Measurements from ENCODE around the gene CACNA1A. TPM values are rescaled to one million over a fixed set of nuclear protein-coding genes. Genes with fewer than 3 reads are reported as not detected.

The CACNA1A gene
- total RNA-seq, 2 experiments from 2014 or later, result 0.33 to 0.35 TPM

GRCh38 chr19:13240312-13241022 lies 265.8 kb downstream of the CACNA1A start:
- peaks cover 19% of the 10 kb centered on the region for H3K4me1 Mint-ChIP-seq (ENCODE audit: low read depth)
- H3K9me3 Mint-ChIP-seq, result peaks cover 5% of the 10 kb centered on the region
- no peak for DNase-seq
- CTCF ChIA-PET, result no interaction called here
- H3K4me3 Mint-ChIP-seq, result peak overlapping the region; percentile 4
- H3K27me3 Mint-ChIP-seq (ENCODE audit: low read depth), result no peaks in the 10 kb centered on the region
- H3K27ac Mint-ChIP-seq, result peak overlapping the region; percentile 42
- no peaks in the 10 kb centered on the region for H3K36me3 Mint-ChIP-seq (ENCODE audit: low read depth)
- intact Hi-C loops (cut with micrococcal nuclease), result no loop called here

DNA sequence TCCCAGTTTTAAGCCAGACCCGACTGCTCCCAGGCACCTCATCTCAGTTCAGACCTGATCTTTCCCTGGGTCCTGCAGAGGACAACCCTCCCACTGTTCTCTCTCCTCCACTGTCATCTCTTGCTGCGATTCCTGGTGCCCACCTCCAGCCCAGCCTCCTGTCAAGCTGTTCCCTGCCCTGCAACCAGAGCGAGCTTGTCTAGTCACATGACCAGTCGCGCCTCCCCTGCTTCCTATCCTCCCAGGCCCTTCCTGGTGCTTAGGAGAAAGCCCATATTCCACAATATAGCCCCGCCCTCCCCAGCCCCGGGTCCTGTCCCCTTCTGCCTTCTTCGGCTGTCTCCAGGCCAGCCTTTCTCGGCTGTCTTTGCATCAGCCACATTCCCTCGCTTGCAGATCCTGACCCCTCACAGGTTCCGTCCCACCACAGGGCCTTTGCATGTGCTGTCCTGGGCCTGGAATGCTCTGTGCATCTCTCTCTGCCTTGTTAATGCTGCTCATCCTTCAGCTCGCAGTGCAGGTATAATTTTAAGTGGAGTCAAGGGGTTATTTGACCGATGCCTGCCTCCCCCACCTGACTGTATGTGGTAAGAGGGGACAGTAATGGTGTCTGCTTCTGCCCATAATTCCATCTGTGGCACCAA lies 267.3 kb downstream of the CACNA1A start:
- intact Hi-C loops (cut with micrococcal nuclease), result no loop called here
- peaks cover 7% of the 10 kb centered on the region for H3K9me3 Mint-ChIP-seq
- H3K27me3 Mint-ChIP-seq (ENCODE audit: low read depth), result no peaks in the 10 kb centered on the region
- no peak overlapping the region for H3K27ac Mint-ChIP-seq
- no peak for DNase-seq
- H3K4me3 Mint-ChIP-seq, result no peak overlapping the region
- no peaks in the 10 kb centered on the region for H3K36me3 Mint-ChIP-seq (ENCODE audit: low read depth)
- CTCF ChIA-PET, result no interaction called here
- peaks cover 32% of the 10 kb centered on the region for H3K4me1 Mint-ChIP-seq (ENCODE audit: low read depth)

- Mint-ChIP-seq H3K9me3 (peaks cover 7% of the 10 kb centered on the region), H3K27me3 (ENCODE audit: low read depth) (no peaks in the 10 kb centered on the region), H3K27ac (peak overlapping the region; percentile 50), H3K36me3 (ENCODE audit: low read depth) (no peaks in the 10 kb centered on the region), H3K4me3 (peak overlapping the region; percentile 4), H3K4me1 (ENCODE audit: low read depth) (peaks cover 13% of the 10 kb centered on the region)
- intact Hi-C loops (cut with micrococcal nuclease), result loop anchor here (1.0 to 2.0 kb wide), 2 partner anchors 22 to 40 kb away; no protein-coding TSS in a partner anchor
- CTCF ChIA-PET, result no interaction called here
- DNase-seq, result peak; percentile 82
These were observed 271.8 kb downstream of the CACNA1A start for GRCh38 chr19:13234518-13234917.

DNA sequence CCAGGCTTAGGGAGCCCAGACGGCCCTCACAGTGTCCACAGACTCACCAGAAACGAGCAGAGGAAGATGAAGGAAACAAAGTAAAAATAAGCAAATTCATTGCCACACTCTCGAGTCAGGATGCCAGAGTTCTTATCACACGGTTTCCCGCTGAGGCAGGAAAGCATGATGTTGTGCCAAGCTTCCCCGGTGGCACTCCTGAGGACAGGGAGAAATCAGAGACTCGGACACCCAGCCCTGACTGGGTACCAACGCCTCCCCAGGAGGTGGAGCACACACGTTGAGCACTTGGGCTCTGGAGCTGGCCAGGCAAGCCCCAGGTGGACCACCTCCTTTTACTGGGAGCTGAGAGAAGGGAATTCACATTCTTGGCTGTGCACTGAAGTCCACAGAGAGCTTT lies 274.6 kb downstream of the CACNA1A start:
- CTCF ChIA-PET, result interaction anchor here (0.9 to 2.5 kb wide), 2 partner anchors 16 to 37 kb away, joined by 5 to 10 read pairs; no protein-coding TSS in a partner anchor
- Mint-ChIP-seq H3K9me3 (peaks cover 7% of the 10 kb centered on the region), H3K4me3 (no peak overlapping the region), H3K27ac (no peak overlapping the region), H3K36me3 (ENCODE audit: low read depth) (no peaks in the 10 kb centered on the region), H3K4me1 (ENCODE audit: low read depth) (peaks cover 13% of the 10 kb centered on the region), H3K27me3 (ENCODE audit: low read depth) (no peaks in the 10 kb centered on the region)
- no peak for DNase-seq
- intact Hi-C loops (cut with micrococcal nuclease), result no loop called here

GRCh38 chr19:13229246-13229645 lies 277.0 kb downstream of the CACNA1A start:
- CTCF ChIA-PET, result no interaction called here
- H3K4me3 Mint-ChIP-seq, result no peak overlapping the region
- H3K9me3 Mint-ChIP-seq, result no peaks in the 10 kb centered on the region
- no peak for DNase-seq
- intact Hi-C loops (cut with micrococcal nuclease), result no loop called here
- H3K27me3 Mint-ChIP-seq (ENCODE audit: low read depth), result no peaks in the 10 kb centered on the region
- peaks cover under 1% of the 10 kb centered on the region for H3K4me1 Mint-ChIP-seq (ENCODE audit: low read depth)
- H3K36me3 Mint-ChIP-seq (ENCODE audit: low read depth), result no peaks in the 10 kb centered on the region
- no peak overlapping the region for H3K27ac Mint-ChIP-seq

GRCh38 chr19:13228561-13228960 lies 277.7 kb downstream of the CACNA1A start:
- H3K4me3 Mint-ChIP-seq, result no peak overlapping the region

DNA sequence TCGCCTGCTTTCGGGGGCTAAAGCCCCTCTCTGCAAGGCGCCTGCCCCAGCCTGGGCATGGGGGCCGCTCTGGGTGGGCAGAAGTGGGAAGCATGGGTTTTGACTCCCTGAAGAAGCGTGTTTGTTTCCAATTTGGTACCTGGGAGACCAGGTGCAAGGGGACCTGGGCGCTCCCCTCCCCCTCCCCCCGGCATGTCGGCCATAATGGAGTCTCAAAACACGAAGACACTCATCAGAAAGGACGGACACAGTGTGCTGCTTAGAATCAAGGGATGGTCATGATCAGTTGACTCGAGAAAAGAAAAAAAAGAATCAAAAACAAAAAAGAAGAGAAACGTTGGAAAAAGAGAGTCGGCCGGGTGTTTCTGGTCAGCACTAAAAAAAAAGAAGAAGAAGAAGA lies 279.3 kb downstream of the CACNA1A start:
- Mint-ChIP-seq H3K4me1 (ENCODE audit: low read depth) (no peaks in the 10 kb centered on the region), H3K27ac (no peak overlapping the region), H3K9me3 (no peaks in the 10 kb centered on the region), H3K27me3 (ENCODE audit: low read depth) (no peaks in the 10 kb centered on the region), H3K36me3 (ENCODE audit: low read depth) (no peaks in the 10 kb centered on the region), H3K4me3 (no peak overlapping the region)
- intact Hi-C loops (cut with micrococcal nuclease), result no loop called here
- CTCF ChIA-PET, result no interaction called here
- no peak for DNase-seq

More at GRCh38 chr19:13228561-13228960, 277.7 kb downstream of the CACNA1A start:
- H3K27me3 Mint-ChIP-seq (ENCODE audit: low read depth), result no peaks in the 10 kb centered on the region
- intact Hi-C loops (cut with micrococcal nuclease), result no loop called here
- CTCF ChIA-PET, result no interaction called here
- H3K36me3 Mint-ChIP-seq (ENCODE audit: low read depth), result no peaks in the 10 kb centered on the region
- H3K9me3 Mint-ChIP-seq, result no peaks in the 10 kb centered on the region
- H3K4me1 Mint-ChIP-seq (ENCODE audit: low read depth), result no peaks in the 10 kb centered on the region
- no peak overlapping the region for H3K27ac Mint-ChIP-seq
- DNase-seq, result no peak

- H3K36me3 Mint-ChIP-seq (ENCODE audit: low read depth), result no peaks in the 10 kb centered on the region
- H3K27me3 Mint-ChIP-seq (ENCODE audit: low read depth), result no peaks in the 10 kb centered on the region
- peaks cover 2% of the 10 kb centered on the region for H3K4me1 Mint-ChIP-seq (ENCODE audit: low read depth)
- intact Hi-C loops (cut with micrococcal nuclease), result no loop called here
- no peaks in the 10 kb centered on the region for H3K9me3 Mint-ChIP-seq
- CTCF ChIA-PET, result interaction anchor here (0.6 kb wide), 1 partner anchor 27 kb away, joined by 3 read pairs; no protein-coding TSS in a partner anchor
- H3K27ac Mint-ChIP-seq, result no peak overlapping the region
- DNase-seq, result no peak
- no peak overlapping the region for H3K4me3 Mint-ChIP-seq
These were observed 280.1 kb downstream of the CACNA1A start for GRCh38 chr19:13225973-13226865.

- no peak for DNase-seq
- Mint-ChIP-seq H3K4me1 (ENCODE audit: low read depth) (peaks cover 6% of the 10 kb centered on the region), H3K9me3 (no peaks in the 10 kb centered on the region), H3K27me3 (ENCODE audit: low read depth) (no peaks in the 10 kb centered on the region), H3K27ac (no peak overlapping the region), H3K4me3 (no peak overlapping the region), H3K36me3 (ENCODE audit: low read depth) (no peaks in the 10 kb centered on the region)
- CTCF ChIA-PET, result no interaction called here
- intact Hi-C loops (cut with micrococcal nuclease), result no loop called here
These were observed 281.2 kb downstream of the CACNA1A start for GRCh38 chr19:13225085-13225484.

DNA sequence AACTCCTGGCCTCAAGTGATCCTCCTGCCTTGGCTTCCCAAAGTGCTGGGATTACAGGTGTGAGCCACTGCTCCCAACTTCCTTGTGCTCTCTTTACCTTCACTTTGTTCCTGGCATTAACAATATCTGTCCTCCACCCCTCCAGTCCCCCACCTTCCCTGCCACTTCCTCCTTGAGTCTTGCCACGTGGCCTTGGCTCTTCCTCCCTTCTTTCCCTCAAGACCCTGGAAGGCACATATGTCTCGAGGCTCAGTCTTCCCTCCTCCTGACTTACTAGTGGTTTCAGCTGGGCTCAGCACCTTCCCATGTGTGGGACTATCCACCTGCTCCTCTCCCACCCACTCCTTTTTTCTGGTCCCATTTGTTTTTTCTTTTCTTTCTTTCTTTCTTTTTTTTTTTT lies 285.4 kb downstream of the CACNA1A start:
- CTCF ChIA-PET, result interaction anchor here (0.7 to 1.1 kb wide), 2 partner anchors 9 to 208 kb away, joined by 3 to 4 read pairs; no protein-coding TSS in a partner anchor
- no peaks in the 10 kb centered on the region for H3K27me3 Mint-ChIP-seq (ENCODE audit: low read depth)

DNA sequence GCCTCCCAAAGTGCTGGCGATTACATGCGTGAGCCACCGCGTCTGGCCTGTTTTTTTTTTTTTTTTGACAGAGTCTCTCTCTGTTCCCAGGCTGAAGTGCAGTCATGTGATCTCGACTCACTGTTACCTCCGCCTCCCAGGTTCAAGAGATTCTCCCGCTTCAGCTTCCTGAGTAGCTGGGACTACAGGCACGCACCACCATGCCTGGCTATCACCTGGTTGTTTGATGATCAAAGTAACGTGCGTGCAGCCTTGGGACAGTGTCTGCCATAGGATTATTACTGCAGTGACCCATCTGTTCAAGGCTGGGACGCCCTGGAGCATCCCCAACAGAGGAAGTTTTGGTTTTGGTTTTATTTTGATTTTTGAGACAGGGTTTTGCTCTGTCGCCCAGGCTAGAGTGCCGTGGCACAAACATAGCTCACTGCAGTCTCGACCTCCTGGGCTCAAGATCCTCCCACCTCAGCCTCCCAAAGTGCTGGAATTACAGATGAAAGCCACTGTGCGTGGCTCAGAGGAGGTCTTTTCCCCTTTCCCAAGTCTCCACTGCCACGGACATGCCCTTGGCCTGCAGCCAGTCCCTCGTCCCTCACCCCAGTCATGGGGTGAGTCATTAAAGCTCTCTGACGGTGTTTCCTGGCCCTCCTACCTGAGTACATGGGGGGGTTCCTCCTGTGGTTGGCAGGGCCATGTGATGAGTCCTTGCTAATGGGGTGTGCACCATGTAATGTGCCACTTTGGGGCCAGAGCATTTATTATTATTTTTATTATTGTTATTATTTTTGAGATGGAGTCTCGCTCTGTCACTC lies 290.5 kb downstream of the CACNA1A start:
- CTCF ChIA-PET, result interaction anchor here (0.6 to 1.1 kb wide), 2 partner anchors 22 to 26 kb away, joined by 3 to 4 read pairs; no protein-coding TSS in a partner anchor
- intact Hi-C loops (cut with micrococcal nuclease), result no loop called here

More for the DNA sequence above, 285.4 kb downstream of the CACNA1A start:
- no peak overlapping the region for H3K27ac Mint-ChIP-seq
- no peak overlapping the region for H3K4me3 Mint-ChIP-seq
- no peaks in the 10 kb centered on the region for H3K36me3 Mint-ChIP-seq (ENCODE audit: low read depth)
- no peak for DNase-seq
- no peaks in the 10 kb centered on the region for H3K9me3 Mint-ChIP-seq
- intact Hi-C loops (cut with micrococcal nuclease), result no loop called here
- H3K4me1 Mint-ChIP-seq (ENCODE audit: low read depth), result peaks cover 11% of the 10 kb centered on the region

More for the DNA sequence above, 290.5 kb downstream of the CACNA1A start:
- no peaks in the 10 kb centered on the region for H3K36me3 Mint-ChIP-seq (ENCODE audit: low read depth)
- peak overlapping the region; percentile 73 for H3K4me3 Mint-ChIP-seq
- peak; percentile 51 for DNase-seq
- no peaks in the 10 kb centered on the region for H3K9me3 Mint-ChIP-seq
- no peaks in the 10 kb centered on the region for H3K27me3 Mint-ChIP-seq (ENCODE audit: low read depth)
- H3K4me1 Mint-ChIP-seq (ENCODE audit: low read depth), result peaks cover 17% of the 10 kb centered on the region
- H3K27ac Mint-ChIP-seq, result peak overlapping the region; percentile 84

Measured in activated naive CD4-positive, alpha-beta T cell treated with anti-CD3 and anti-CD28 coated beads for 36 hours (primary cell).